H1 (cell line): ENCODE measurements around the gene TRMT61B. TPM values are rescaled to one million over a fixed set of nuclear protein-coding genes. Genes with fewer than 3 reads are reported as not detected.

Experiments used
- CBX5 ChIP-seq: fragments of 300-800, 300-1000 bp; sonication (generic); IDR thresholded peaks from 2 replicates; pipeline ENCODE4 v1.7.1; 2016; ENCODE audit warnings: antibody characterized with exemption, low read length, low read depth
- CHD7 ChIP-seq: fragments of 300-600 bp; sonication (generic); IDR thresholded peaks from 2 replicates; pipeline ENCODE4 v1.7.1; 2012; ENCODE audit warnings: low read length, moderate library complexity, mild to moderate bottlenecking, inconsistent platforms; ENCODE audit not compliant: insufficient replicate concordance
- CTBP2 ChIP-seq: IDR thresholded peaks from 2 replicates; pipeline ENCODE4 v1.7.0; 2011; ENCODE audit warnings: borderline replicate concordance, mild to moderate bottlenecking, moderate library complexity, mixed read lengths, low read length; ENCODE audit not compliant: insufficient read depth, insufficient read length
- SUZ12 ChIP-seq: fragments of 200-600 bp; sonication (generic); IDR thresholded peaks from 2 replicates; pipeline ENCODE4 v1.6.1; 2012; ENCODE audit warnings: mild to moderate bottlenecking, inconsistent platforms, low read length, moderate library complexity, mixed read lengths
- polyA plus RNA-seq, 7 experiments: library from polyadenylated mRNA; depleted of rRNA in 3 of 7; stranded (reverse) in 5 of 7; unstranded in 2 of 7; fragments of >200 nt in 5 of 7; fragments of 200-250 nt in 2 of 7; gene quantifications; 1 replicate in 5 of 7; 2 replicates in 1 of 7; 4 replicates in 1 of 7; pipeline versions ENCODE4 v1.2.1 to v1.2.3, GENCODE V29; 2011 to 2013; ENCODE audit warnings: missing spikeins in 2 of 7, mixed read lengths in 2 of 7
- total RNA-seq: library from RNA; stranded (reverse); fragmentation: NEBNext Ultra II Directional; extraction: Animal tissue kit (Norgen Biotek cat#: 25700); gene quantifications from 2 replicates; pipeline ENCODE4 v1.2.1, GENCODE V29; 2021

Gene TRMT61B
- total and polyA plus RNA-seq, 2 of the 8 experiments (the other 6 are each of a cell fraction or from before 2014, with no cell fraction given): 10.4 to 27.8 TPM

DNA sequence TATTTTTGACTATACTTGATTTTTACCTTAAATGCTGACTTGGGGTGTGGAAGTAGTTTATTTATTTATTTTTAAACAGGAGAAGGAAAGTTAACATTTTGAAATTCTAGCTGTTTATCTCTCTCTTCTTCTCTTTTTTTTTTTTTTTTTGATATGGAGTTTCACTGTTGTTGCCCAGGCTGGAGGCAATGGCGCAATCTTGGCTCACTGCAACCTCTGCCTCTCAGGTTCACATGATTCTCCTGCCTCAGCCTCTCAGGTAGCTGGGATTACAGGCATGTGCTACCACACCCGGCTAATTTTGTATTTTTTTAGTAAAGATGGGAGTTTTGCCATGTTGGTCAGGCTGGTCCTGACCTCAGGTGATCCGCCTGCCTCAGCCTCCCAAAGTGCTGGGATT is 35.4 kb upstream of the TRMT61B start (continued):
- TF ChIP-seq CTBP2: no peak
- TF ChIP-seq CBX5: no peak
- no peak for TF ChIP-seq SUZ12
- no peak for TF ChIP-seq CHD7
